Measurements from ENCODE around the gene NEURL3.

NEURL3 gene

DNA sequence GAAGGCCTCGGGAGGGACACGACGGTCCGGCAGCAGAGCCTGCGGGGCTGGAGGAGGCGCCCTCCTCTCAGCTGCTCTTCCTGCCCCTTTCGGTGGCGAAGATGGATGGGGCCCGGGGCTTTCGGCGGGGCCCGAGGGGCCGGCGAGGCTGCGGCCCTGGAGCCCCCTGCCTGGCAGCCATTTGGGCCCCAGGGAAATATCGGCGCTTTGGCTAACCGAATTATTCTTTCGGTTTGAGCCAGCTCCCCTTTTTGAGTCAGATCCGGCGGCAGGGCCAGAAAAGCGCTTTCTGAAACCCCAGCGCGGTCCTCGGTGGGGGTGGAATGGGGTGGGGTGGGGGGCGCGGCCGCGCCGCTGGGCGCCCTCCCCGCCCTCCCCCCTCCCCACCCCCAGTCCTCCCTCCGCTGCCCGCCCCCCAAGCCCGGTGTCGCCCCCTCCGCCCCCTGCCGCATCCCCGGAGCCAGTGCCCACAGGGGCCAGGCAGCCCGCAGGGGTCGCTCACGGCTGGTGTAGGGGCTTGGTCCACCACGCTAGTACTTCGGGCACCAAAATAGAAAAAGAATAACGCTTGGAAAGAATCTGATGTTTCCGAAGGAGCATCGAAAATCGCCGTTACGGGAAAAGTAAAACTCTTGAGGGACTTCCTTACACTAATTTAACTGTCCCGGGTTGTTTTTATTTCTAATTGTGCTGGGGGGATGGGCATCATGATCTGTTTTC, 22.3 kb upstream of the NEURL3 start:
- peak; percentile 62 for DNase-seq

DNA sequence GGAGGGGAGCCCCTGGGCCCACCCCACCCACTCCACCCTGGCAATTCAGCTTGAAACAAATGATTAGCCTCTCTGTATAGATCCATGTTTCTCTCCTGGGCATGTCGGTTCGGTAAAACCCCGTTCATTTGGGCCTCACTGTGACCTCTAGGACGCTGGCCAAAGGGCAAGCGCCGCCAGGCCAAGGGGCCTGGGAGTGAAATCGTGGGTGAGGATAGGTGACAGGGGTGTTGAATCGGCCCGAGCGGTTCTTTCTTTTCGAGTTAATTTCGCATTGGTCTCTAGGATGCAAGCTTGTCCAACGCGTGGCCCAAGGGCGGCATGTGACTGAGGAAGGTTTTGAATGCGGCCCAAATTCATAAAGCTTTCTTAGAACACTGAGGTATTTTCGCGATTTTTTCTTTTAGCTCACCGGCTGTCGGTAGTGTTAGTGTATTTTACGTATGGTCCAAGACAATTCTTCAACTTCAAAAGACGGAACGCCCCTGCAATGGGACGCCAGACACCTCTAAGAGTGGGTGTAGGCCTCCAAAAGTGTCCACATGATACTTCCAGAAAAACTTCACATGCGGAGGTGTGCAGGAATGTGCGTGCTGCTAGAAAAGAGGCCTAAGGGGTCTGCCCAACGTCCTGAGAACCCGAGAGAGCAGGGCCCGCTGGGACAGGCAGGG, 21.6 kb upstream of the NEURL3 start:
- DNase-seq: no peak

DNA sequence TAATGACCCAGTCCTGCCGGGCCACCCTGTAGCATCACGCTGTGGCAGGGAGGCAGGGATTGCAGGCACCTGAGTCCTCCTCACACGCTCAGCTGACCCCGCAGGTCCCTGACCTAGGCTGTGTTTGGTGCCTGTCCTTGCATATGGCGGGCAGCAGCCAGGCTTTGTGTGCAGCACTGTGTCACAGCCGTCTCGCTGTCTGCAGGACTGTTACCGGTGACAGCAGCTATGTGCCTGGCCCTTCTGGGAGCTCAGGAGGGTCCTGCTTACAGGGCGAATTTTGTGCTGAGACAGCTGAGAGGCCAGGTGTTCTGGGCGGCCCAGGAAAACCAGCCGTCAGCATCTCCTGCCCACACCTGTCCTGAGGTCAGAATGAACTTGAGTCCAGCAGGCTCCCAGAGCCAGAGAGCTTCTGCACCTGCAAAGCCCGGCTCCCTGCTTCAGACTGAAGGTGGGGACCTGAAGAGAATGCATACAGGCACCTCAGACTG, 21.0 kb upstream of the NEURL3 start:
- DNase-seq: no peak

DNA sequence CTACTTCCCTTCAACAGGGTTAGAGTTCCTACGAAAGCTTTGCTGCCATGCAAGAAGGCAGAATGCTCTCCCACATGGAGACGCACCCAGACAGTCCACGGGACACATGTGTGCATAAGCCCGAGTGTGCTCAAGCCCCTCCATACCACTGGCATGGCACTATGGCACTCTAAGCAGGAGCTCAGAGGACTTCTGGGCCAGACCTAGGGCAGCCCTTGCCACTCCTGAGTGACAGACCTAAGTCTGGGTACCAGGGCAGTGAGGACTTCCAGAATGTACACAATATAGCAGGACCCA, 20.0 kb upstream of the NEURL3 start:
- no peak for DNase-seq

DNA sequence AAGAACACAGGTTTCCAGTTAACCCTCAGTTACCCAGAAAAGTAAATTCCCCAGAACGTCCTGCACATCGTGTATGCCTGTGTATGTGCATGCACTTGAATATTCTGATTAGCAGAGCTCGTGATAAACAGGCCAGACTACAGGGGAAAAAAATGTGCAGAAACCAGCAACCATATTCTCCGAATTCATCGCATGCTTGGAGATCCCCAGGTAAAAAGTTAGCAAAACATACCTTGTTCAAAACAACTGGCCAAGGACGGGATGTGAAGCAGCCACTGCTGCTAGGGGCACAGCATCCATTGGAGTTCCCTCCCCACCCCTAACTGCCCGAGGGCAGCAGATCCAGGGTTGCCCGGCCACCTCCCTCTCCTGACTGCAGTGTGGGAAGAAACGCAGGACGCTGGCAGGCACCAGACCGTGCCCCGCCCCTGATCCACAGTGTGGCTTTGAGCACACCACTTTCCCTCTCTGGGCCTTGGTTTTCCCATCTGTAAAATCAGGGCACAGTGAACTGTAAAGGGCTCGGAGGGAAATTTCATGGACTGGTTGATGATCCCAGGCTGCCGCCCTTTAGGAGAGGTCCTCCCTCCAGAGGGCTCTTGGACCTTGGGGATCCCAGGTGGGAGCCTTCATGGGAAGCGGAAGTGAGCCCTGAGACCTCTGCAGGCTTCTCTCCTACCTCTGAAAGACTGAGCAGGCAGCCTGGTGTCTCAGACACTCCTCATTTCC, 19.5 kb upstream of the NEURL3 start:
- no peak for DNase-seq

DNA sequence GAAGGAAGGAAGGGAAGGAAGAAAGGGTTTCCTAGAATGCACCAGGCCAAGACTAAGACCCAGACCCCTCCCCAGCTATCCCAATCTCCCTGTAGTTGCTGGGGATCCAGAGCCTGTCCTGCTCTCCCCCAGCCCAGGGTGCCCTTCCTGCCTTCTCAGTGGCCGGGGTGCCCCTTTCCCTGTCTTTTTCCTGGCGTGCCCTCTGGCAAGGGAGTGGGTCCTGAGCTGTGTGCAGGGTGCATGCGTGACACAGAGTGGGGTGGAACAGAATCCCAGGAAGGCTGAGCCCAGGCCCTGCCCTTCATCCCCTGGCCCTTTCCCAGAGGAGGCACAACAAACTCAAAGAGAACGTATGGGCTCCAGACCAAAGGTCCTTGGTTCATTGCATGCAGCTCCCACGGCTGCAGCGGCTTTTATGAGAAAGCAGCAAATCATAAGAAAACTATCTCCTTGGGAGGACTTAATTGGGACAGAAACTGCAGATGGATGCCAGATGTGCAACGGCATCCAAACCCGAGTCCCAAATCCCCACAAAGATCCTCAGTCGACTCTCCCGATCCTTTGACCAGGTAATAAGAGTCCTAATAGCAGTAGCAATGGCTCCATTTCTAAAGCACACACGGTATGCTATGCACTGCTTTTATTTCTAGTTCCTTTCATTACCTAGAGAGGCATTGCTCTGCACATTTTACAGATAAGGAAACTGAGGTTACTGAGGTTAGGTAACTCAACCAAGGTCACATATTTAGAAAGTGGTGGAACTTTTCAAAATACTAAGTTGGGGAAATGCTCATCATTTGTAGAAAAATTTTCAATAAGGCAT, 18.7 kb upstream of the NEURL3 start:
- DNase-seq: no peak

DNA sequence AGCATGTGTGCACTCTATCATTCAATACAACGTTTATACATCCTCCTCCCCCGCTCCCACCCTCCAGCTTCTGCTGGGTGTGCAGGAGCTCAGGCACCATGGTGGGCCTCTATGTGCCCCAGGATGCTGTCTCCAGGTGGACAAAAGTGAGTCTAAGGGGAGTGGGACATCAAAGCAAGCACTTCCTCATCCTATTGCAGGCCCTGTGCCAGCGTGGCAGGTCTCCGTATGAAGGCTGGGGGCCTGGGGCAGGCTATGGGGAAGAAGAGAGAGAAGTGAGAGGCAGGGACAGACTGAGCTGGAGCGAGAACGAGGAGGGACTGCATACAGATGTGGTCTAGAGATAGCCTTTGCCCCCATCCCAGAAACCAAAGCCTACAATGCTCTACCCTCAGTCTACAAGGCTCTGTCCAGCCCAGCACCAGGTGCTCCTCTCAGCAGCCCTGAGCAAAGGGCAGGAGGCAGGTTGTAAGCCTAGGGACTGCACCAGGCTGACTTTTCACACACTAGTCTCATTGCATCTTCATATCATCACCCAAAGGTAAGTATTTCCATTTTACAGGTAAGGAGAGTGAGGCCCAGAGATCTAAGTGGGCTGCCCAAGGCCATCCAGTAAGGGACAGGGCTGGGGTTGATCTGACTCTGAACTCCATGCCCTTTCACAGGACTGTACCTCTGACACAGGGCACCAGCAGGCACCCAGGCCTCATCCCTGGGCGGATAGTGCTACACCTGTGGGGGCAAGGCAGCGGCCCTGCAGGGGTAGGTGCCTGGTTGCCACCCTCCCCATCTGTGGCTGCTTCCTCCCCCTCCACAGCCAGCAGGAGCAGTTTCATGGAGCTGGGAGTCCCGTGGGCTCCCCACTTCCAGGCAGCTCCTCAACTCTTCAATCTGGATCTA, 17.4 kb upstream of the NEURL3 start:
- DNase-seq: no peak

DNA sequence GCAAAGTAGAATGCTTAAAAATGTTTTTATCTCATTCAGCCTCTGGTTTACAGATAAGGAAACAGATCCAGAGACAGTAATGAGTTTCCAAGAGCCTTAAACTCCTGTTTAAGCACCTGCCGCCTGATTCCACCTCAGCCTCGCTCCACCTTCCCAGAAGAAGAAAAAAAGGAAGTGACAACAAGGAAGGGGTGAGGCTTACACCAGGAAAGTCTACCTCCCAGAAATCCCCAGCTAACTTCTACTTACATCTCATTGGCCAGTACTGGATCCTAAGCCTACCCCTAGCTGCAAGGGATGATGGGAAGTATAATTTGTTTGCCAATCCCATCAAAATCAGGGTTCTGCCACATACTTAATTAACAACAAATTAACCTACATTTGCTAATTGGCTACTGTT, 16.1 kb upstream of the NEURL3 start:
- no peak for DNase-seq

DNA sequence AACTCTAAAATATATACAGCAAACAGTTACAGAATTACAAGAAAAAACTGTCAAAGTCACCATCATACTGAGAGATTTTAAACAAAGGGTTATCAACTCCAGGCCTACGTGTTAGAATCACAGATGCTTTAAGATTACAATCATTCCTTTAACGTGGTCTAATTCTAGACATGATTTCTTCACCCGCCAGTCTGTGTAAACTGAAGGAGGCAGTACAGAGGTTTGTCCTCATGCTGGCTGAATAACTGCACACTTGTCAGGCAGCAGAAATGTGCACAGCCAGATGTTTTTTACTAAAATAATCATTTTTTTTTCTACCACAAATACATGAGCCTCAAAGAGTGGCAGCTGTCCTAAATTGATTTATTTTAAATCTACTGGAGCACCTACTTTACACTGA, 15.5 kb upstream of the NEURL3 start:
- no peak for DNase-seq

DNA sequence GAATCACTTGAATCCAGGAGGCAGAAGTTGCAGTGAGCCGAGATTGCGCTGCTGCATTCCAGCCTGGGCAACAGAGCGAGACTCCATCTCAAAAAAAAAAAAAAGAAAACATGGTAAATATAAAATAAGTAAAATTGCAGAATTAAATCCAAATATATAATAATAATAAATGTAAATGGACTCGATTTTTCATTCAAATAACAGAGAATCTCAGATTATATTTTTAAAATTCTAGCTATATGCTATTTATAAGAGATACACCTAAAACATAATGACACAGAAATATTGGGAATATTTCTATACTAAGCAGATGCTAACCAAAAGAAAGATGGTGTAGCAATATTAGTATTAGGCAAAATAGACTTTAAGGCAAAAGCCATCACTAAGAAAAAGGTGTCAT, 15.1 kb upstream of the NEURL3 start:
- DNase-seq: no peak

DNA sequence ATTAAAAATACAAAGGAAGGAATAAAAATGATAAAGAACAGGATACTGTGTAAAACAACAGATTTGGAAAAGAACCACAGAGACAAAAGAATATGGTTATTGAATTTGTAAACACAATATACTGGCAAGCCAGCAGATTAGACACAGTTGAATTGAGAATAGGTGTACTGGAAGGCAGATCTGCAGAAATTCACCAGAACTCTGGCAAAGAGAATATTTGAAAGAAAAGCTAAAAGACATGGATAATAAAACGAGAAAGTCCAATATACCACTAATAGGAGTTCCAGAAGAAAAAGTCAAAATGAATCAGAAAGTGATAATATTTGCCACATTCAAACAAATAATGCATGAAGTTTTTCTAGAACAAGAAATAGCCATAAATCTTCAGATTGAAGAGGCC, 11.9 kb upstream of the NEURL3 start:
- no peak for DNase-seq

DNA sequence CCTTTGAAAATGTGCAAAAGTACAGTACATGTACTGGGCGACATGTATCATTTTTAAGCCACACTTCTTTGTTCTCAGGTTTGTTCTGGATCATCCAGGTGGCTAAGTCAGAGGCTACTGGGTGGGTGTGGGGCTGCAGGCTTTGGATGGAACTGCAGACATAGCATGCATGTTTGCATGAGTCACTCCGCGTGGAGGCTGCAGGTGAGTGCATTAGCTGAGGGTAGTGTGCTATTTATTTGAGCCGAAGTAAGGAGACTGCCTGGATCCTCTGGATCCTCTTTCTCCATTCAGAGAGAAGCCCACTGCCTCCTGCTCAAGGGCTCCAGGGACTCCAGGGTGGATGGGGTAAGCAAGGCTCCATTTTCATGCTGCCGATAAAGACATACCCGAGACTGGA, 9.4 kb upstream of the NEURL3 start:
- DNase-seq: no peak

DNA sequence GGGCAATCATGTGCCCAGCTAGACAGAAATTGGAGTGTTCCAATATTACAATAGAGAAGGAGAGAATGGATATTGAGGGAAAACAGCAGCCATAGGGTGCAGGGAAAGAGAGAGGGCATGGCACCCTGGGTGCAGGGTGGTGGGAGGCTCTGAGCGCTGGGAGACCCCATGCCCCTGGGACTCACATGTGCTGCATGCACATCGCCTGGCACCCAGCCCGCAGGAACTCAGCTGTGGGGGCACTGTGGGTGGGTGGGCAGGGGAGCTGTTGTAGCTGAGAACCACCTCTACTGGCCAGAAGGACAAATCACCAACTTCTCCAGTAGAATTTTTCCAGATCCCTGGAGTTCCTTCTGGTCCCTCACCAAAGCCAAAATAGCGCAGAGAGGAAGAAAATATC, 7.2 kb upstream of the NEURL3 start:
- DNase-seq: no peak

DNA sequence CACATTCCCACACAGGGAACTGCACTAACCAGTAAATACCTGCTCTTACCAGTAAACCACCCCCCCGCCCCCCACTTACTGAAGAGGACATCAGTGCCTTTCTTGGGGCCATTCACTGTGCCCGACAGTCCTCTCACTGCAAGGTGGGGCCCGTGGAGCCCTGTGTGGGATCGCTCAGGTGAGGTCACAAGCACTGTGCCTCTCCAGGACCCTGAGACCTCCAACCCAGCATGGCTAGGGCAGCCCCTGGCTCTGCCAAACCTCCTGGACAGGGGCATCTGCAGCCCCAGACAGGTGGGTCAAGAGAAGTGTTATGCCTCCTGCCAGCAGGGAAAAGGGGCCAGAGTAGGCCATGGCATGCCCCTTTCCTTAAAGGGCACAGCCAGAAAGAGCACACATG, 6.7 kb upstream of the NEURL3 start:
- DNase-seq: no peak

DNA sequence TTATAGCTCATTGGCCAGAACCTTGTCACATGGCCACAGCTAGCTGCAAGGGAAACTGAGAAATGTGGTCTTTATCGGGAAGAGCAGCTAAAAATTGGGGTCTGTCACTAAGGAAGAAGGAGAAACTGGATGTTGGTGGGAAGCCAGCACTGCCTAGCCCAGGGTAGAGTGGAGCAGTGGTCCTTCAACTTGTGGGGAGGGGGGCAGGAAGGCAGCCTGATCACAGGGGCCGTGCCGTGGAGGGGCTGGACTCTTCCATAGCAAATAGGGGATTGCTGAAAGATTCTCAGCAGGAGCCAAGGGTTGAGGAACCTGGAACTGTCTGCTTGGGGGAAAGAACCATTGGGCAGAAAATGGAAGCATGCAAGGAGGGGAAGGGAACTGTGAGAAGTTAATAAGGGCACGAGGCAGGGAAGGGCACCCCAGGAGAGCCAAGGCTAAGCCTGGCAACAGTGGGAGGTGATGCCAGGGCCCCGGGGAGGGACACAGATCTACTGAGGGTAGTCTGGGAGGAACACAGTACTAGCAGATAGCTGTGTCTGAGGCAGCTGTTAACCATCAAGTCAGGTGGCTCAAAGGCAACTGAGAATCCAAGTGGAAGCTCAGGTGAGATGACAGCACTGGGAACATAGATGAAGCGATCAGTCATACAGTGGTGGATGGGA, 5.9 kb upstream of the NEURL3 start:
- DNase-seq: no peak

DNA sequence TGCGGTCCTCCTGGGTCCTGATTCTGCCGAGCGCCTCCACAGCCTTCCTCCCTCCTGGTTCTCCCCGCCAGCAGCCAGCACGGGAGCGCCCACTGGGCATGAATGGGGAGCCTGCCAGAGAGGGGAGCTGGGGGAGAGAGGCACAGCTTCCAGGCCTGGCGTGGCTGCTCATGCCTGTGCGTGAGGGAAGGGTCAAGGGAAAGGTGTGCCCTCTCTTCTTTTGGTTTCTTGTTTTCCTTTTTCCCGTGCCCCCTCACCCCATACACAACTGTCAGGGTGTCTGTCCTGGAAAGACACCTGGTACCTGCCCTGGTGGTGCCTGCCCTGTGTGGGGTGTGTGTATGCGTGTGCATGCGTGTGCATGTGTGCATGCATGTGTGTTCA, 4.7 kb upstream of the NEURL3 start:
- no peak for DNase-seq

DNA sequence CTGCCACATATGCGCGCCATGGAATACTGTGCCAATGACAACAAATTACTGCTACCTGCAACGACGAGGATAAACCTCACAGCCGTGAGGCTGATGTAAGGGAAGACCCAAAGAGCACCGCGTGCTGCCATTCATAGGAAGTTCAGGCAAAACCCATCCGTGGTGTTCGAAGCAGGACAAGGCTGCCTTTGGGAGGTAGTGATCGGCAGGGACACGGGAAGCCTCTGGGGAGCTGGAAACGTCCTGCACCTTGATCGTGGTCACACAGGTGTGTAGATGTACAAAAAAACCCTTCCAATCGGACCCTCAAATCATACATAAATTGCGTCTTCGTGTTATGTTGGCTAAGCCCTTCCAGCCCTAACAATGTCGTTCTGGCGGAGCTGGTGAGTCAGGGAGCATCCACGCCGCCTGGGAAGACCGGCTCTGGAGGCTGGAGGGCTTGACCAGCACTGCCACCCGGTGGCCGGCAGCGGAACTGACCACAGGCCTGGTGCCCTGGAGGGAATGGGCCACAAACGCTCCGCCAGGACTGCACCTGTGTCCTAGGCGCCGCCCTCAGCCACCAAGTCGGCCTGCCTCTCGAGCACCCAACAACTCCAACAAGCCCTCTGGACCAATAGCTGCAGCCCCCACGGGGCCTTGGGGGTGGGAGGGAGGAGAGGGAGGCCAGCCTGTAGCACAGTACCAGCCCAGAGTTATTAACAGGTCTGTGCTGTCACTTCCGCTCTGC, 4.1 kb upstream of the NEURL3 start:
- peak; percentile 48 for DNase-seq

DNA sequence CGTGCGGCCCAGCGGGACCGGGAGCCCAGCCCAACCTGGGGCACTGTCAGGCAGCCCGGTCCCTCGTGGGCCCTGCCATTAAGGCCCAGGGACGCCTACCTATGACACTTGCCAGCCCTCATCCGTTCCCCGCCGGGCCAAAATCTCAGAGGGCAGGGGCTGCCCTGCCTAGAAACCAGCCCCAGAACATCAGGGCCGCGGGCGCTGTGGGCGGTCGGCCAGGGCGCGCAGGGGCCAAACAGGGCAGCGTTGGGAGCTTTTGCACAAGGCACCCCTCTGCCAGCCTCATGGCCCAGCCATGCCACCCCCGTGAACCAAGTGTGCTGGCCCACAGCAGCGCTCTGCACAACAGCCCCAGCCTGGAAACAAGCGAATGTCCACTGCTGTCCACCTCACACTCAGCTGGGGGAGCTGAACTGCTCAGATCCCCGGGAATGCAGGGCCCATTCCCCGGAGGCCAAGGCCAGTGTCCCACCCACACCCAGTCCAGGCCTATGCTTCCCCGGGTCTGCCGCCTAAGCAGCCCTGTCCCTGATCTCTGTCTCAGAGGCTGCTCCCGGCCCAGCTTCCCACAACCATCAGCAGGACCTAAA, 3.5 kb upstream of the NEURL3 start:
- no peak for DNase-seq

DNA sequence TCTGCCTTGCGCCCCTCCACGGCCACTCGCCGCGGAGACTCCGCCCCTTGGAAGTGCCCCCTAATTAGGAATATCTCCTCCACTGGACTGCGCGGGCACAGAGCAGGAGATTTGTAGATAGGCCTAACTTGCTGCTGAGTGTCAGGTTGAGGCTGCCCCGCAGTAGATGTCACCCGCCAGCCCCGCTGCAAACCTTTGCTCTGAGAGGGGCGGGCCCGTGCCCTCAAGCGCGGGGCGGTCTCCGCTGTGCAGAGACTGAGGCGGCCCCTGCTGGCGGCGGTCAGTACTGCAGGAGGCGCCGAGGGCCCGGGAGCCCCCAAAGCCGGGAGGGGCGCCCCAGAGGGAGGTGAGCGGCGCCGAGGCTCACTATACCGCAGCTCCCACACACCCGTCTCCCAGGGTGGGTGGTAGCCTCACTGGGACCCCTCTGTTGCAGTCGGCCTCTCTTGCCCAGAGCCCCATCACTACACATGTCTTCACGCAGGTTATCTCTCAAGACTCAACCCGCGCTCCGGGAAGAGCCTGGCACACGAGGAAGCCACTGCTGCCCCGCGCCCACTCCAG, 2.9 kb upstream of the NEURL3 start:
- DNase-seq: peak; percentile 82

DNA sequence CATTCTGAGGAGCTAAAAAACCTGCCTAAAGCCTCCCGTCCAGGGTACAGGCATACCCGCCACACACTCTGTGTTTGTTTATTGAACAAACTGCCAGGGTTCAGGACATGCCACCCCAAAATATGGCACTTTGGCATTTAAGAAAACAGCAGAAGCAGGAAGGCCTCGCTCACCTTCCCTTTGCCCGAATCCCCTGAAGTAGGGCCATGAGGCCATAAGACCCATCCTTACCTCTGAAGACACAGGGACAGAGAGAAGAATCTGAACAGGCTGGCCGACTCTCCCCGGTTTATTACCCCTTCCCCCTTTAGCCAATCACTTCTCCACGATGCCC, 1.7 kb upstream of the NEURL3 start:
- no peak for DNase-seq

Data from stimulated activated naive CD4-positive, alpha-beta T cell treated with Interleukin-2 at 50 U/mL for 16 hours (primary cell).